Gastroesophageal sphincter (tissue), 4 donors: ENCODE measurements around the gene SAAL1. TPM values are rescaled to one million over a fixed set of nuclear protein-coding genes. Genes with fewer than 3 reads are reported as not detected.

Source experiments
- ATAC-seq: fragments of 150-250 bp; one replicate; pipeline ENCODE4 v1.9.1; 2016; ENCODE audit warnings: mild to moderate bottlenecking, moderate library complexity
- H3K27ac ChIP-seq, 4 donors: fragments of 200-600 bp; sonication (generic) in 3 of 4; 1 replicate in 3 of 4; 2 replicates in 1 of 4; pipeline ENCODE4 v1.5.1; 2016 to 2019
- H3K27me3 ChIP-seq: fragments of 200-600 bp; sonication (generic); one replicate; pipeline ENCODE4 v1.5.1; 2019
- H3K36me3 ChIP-seq, 2 donors: fragments of 200-600 bp; sonication (generic); one replicate each; pipeline ENCODE4 v1.5.1; 2019; ENCODE audit warnings: control low read depth in 1 of 2
- H3K4me1 ChIP-seq, 3 donors: fragments of 200-600 bp; sonication (generic); 1 replicate in 2 of 3; 2 replicates in 1 of 3; pipeline ENCODE4 v1.5.1; 2016 to 2019; ENCODE audit warnings: control low read depth in 2 of 3
- H3K4me3 ChIP-seq, 2 donors: fragments of 200-600 bp; sonication (generic); one replicate each; pipeline ENCODE4 v1.5.1; 2019; ENCODE audit warnings: mild to moderate bottlenecking in 1 of 2, moderate library complexity in 1 of 2
- H3K9me3 ChIP-seq, 3 donors: fragments of 200-600 bp; sonication (generic); one replicate each; pipeline ENCODE4 v1.5.1; 2017 to 2019; ENCODE audit warnings: control low read depth in 2 of 3
- EP300 ChIP-seq: sonication (generic); formaldehyde crosslinking; IDR thresholded peaks from one replicate; pipeline ENCODE4 v1.6.1; 2017; ENCODE audit warnings: antibody characterized with exemption, mild to moderate bottlenecking
- POLR2A ChIP-seq, 2 donors: fragments of 450-650 bp; IDR thresholded peaks; one replicate each; pipeline ENCODE4 v1.6.1; 2017; ENCODE audit warnings: antibody characterized with exemption in 2 of 2, mild to moderate bottlenecking in 2 of 2, moderate library complexity in 1 of 2
- POLR2AphosphoS5 ChIP-seq: sonication (generic); formaldehyde crosslinking; IDR thresholded peaks from one replicate; pipeline ENCODE4 v1.6.1; 2017; ENCODE audit warnings: antibody characterized with exemption
- WGBS, 2 donors: methylation state at CpG; one replicate each; pipeline ENCODE4 v1.1.5; 2018; ENCODE audit warnings: low coverage in 1 of 2; 5-methylcytosine and 5-hydroxymethylcytosine counted together
- total RNA-seq, 4 donors: library from RNA; depleted of rRNA; stranded (reverse); fragments of >200 nt; gene quantifications; one replicate each; pipeline ENCODE4 v1.1.0, GENCODE V29; 2016
- TF ChIP-seq, protein P1 (sequence below), 4 experiments: fragments of 200-600 bp in 2 of 4; fragments of 450-650 bp in 2 of 4; sonication (generic) in 1 of 4; IDR thresholded peaks; one replicate each; pipeline ENCODE4 v1.5.1; 2017 to 2019; ENCODE audit warnings: antibody characterized with exemption in 4 of 4, mild to moderate bottlenecking in 2 of 4, moderate library complexity in 2 of 4

Gene SAAL1
- total RNA-seq, 4 donors from 2014 or later: 11.3 to 21.5 (median 14.4) TPM

DNA sequence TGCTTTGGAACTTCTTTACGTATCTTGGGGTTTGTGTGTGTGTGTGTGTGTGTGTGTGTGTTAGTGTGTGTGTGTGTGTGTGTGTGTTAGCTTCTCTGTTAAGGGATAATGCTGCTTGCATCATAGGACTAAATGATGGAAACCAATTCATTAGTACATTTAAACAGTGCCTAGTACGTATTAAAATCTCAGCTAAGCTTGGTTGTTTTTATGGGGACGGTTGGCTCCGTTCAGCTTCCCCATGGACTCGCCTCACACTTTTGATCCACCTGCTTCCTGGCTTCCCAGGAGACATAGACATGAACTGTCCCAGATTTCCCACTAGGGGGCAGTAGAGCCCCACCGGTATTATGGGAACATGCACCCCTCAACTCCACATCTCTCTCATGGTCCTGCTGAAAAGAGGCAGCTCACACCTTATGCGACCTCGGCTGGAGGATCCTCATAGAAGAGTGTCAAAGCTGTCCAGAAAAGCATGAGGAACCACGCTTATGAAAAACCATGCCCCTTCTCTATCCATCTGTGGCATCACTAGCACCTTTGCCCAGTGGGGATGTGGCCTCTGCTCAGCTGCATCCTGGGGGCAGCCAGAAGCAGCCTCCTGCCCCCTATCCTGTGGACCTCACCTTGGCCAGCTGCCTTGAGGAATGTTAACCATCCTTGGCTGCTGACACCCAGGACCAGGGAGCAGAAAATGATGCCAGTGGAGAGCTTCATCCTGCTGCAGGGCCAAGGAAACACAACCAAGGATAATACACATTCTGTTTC, 9.7 kb upstream of the SAAL1 start:
- 0% methylated on average over 4 to 7 of the region's 9 CpGs for WGBS, 2 donors
- peak; percentile 60 for ATAC-seq
- H3K27ac ChIP-seq: no peak overlapping the region
- H3K9me3 ChIP-seq: no peaks in the 10 kb centered on the region
- H3K36me3 ChIP-seq: no peaks in the 10 kb centered on the region
- H3K27me3 ChIP-seq: peaks cover 38% of the 10 kb centered on the region
- no peaks in the 10 kb centered on the region for H3K4me1 ChIP-seq
- no peak overlapping the region for H3K4me3 ChIP-seq
- TF ChIP-seq POLR2A (IDR thresholded peaks at IDR 0.05) (no peak), POLR2AphosphoS5 (no peak), EP300 (no peak)
- TF ChIP-seq, protein P1, sequence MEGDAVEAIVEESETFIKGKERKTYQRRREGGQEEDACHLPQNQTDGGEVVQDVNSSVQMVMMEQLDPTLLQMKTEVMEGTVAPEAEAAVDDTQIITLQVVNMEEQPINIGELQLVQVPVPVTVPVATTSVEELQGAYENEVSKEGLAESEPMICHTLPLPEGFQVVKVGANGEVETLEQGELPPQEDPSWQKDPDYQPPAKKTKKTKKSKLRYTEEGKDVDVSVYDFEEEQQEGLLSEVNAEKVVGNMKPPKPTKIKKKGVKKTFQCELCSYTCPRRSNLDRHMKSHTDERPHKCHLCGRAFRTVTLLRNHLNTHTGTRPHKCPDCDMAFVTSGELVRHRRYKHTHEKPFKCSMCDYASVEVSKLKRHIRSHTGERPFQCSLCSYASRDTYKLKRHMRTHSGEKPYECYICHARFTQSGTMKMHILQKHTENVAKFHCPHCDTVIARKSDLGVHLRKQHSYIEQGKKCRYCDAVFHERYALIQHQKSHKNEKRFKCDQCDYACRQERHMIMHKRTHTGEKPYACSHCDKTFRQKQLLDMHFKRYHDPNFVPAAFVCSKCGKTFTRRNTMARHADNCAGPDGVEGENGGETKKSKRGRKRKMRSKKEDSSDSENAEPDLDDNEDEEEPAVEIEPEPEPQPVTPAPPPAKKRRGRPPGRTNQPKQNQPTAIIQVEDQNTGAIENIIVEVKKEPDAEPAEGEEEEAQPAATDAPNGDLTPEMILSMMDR (IDR thresholded peaks at IDR 0.05): peak; percentile 40 to 83 (median 58)

- H3K27ac ChIP-seq: no peak overlapping the region
- TF ChIP-seq EP300 (no peak), POLR2A (IDR thresholded peaks at IDR 0.05) (no peak), POLR2AphosphoS5 (no peak)
- TF ChIP-seq, protein P1 (IDR thresholded peaks at IDR 0.05): no peak
- no peak for ATAC-seq
- 6 to 13% methylated on average over 2 of the region's 2 CpGs for WGBS, 2 donors
- H3K36me3 ChIP-seq: no peaks in the 10 kb centered on the region
- peaks cover 33% of the 10 kb centered on the region for H3K27me3 ChIP-seq
- no peak overlapping the region for H3K4me3 ChIP-seq
- H3K4me1 ChIP-seq: peaks cover 0 to 7% (median 0%) of the 10 kb centered on the region in 3 donors
- no peaks in the 10 kb centered on the region for H3K9me3 ChIP-seq
Observed at GRCh38 chr11:18111005-18111404, 5.1 kb upstream of the SAAL1 start.

DNA sequence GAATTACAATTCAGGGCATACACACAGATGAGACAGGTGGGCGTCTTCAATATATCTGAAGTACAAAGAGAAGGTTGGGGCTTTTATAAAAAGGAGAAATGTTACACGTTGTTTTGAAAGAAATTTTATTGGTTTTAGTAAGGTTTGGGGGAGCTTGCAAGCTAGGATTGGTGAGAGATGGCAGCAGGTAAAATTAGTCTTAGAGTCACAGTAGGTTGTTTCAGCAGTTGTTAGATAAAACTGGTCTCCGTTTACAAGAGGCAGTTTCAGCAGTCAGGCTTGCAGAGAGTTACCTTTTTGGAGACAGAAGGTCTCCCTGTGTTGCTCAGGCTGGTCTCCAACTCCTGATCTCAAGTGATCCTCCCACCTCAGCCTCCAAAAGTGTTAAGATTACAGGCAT, 2.4 kb upstream of the SAAL1 start:
- peaks cover 0 to 4% of the 10 kb centered on the region in 2 donors for H3K36me3 ChIP-seq
- peaks cover 17% of the 10 kb centered on the region for H3K27me3 ChIP-seq
- TF ChIP-seq POLR2A (IDR thresholded peaks at IDR 0.05): no peak
- no peak for TF ChIP-seq POLR2AphosphoS5
- TF ChIP-seq EP300: no peak
- TF ChIP-seq, protein P1 (IDR thresholded peaks at IDR 0.05): no peak
- 61 to 70% methylated on average over 2 to 3 of the region's 3 CpGs for WGBS, 2 donors
- H3K27ac ChIP-seq: no peak overlapping the region
- ATAC-seq: no peak
- no peak overlapping the region for H3K4me3 ChIP-seq
- no peaks in the 10 kb centered on the region for H3K9me3 ChIP-seq
- peaks cover 4 to 25% (median 4%) of the 10 kb centered on the region in 3 donors for H3K4me1 ChIP-seq

DNA sequence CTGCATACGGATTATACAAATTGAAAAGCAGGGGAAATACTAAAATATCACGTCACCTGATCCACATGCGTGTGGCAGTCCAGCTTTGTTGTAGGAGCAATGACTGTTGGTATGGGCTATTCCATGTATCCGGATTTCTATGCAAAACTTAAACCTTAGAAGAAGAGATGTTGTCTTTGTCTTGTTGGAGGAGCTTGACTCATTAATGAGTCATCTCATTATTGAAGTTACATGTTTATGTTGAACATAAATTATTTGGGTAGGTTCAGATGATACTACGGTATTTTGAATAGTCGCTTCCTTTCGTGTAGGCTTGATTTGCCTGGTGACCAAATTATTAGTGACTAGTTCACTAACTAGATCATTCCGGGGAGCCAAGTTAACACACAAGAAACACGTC, 806 bp upstream of the SAAL1 start:
- H3K36me3 ChIP-seq: peaks cover 0 to 19% of the 10 kb centered on the region in 2 donors
- H3K4me3 ChIP-seq: no peak overlapping the region

More for the DNA sequence above, 806 bp upstream of the SAAL1 start:
- Histone ChIP-seq H3K4me1 (peaks cover 4 to 25% (median 4%) of the 10 kb centered on the region in 3 donors), H3K27me3 (peaks cover 7% of the 10 kb centered on the region), H3K9me3 (no peaks in the 10 kb centered on the region), H3K27ac (no peak overlapping the region)
- TF ChIP-seq EP300 (no peak), POLR2AphosphoS5 (no peak), POLR2A (IDR thresholded peaks at IDR 0.05) (no peak)
- TF ChIP-seq, protein P1 (IDR thresholded peaks at IDR 0.05): no peak
- no peak for ATAC-seq
- WGBS, 2 donors: 79 to 86% methylated on average over 7 to 9 of the region's 9 CpGs
